H1 (cell line): ENCODE data around the gene LMAN2. TPM values are rescaled to one million over a fixed set of nuclear protein-coding genes. Genes with fewer than 3 reads are reported as not detected.

Experiments used
- ASH2L ChIP-seq: fragments of 200-600, 300-600 bp; sonication (generic); IDR thresholded peaks from one replicate; pipeline ENCODE4 v1.7.1; 2017; ENCODE audit warnings: low read length
- BCL11A ChIP-seq, 2 experiments: IDR thresholded peaks; one replicate each; pipeline ENCODE4 v1.6.1; 2011; ENCODE audit warnings: low read depth in 2 of 2, low read length in 2 of 2, mild to moderate bottlenecking in 2 of 2
- CHD2 ChIP-seq: IDR thresholded peaks from 2 replicates; pipeline ENCODE4 v1.6.1; 2012; ENCODE audit warnings: low read length, improper control_type of control experiment
- JUND ChIP-seq: IDR thresholded peaks from 2 replicates; pipeline ENCODE4 v1.6.1; 2011; ENCODE audit warnings: mild to moderate bottlenecking, improper control_type of control experiment, low read length
- MAX ChIP-seq: IDR thresholded peaks from 2 replicates; pipeline ENCODE4 v1.6.1; 2012; ENCODE audit warnings: inconsistent platforms
- NANOG ChIP-seq: IDR thresholded peaks from 2 replicates; pipeline ENCODE4 v1.6.1; 2011; ENCODE audit warnings: low read length, low read depth, mild to moderate bottlenecking, inconsistent platforms; ENCODE audit not compliant: insufficient read depth, poor library complexity, severe bottlenecking
- TAF7 ChIP-seq: optimal IDR thresholded peaks from 2 replicates; pipeline ENCODE3; 2011; ENCODE audit warnings: low read depth, mild to moderate bottlenecking, inconsistent platforms, low read length, moderate library complexity, borderline replicate concordance
- YY1 ChIP-seq: IDR thresholded peaks from 2 replicates; pipeline ENCODE4 v1.6.1; 2011; ENCODE audit warnings: low read depth, mild to moderate bottlenecking, low read length
- polyA plus RNA-seq, 7 experiments: library from polyadenylated mRNA; depleted of rRNA in 3 of 7; stranded (reverse) in 5 of 7; unstranded in 2 of 7; fragments of >200 nt in 5 of 7; fragments of 200-250 nt in 2 of 7; gene quantifications; 1 replicate in 5 of 7; 2 replicates in 1 of 7; 4 replicates in 1 of 7; pipeline versions ENCODE4 v1.2.1 to v1.2.3, GENCODE V29; 2011 to 2013; ENCODE audit warnings: missing spikeins in 2 of 7, mixed read lengths in 2 of 7
- total RNA-seq: library from RNA; stranded (reverse); fragmentation: NEBNext Ultra II Directional; extraction: Animal tissue kit (Norgen Biotek cat#: 25700); gene quantifications from 2 replicates; pipeline ENCODE4 v1.2.1, GENCODE V29; 2021

Gene LMAN2
- total and polyA plus RNA-seq, 2 of the 8 experiments (the other 6 are each of a cell fraction or from before 2014, with no cell fraction given) = 116 to 225 TPM

DNA sequence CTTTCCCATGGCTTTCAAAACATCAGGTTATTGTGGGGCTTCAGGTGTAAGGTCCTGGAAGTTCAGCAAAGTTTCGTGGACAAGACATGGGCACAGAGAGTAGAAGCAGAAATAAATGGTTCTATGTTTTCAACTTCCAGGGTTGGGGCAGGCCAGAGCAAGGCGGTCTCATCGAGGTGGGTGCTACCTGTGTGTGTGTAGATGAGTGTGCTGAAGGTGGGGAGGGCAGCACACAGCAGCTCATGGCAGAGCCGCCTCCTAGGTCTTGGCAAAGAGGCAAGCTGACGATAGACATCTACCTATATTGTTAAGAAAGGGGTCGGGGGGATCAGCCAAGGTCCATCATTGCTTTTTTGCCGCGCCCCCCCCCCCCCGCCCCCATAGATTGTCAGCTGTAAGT is 51.8 kb downstream of the LMAN2 start (continued):
- TF ChIP-seq MAX = no peak
- no peak for TF ChIP-seq ASH2L
- TF ChIP-seq NANOG = no peak
- TF ChIP-seq YY1 = no peak
- TF ChIP-seq JUND = no peak
- no peak for TF ChIP-seq CHD2
- TF ChIP-seq TAF7 = no peak
- TF ChIP-seq BCL11A (IDR thresholded peaks at IDR 0.05; ENCODE audit: low read depth in 2 of 2, low read length in 2 of 2) = no peak
